Activated B cell treated with CpG ODN at 0.5 μM for 24 hours (primary cell): Measurements from ENCODE around the gene MRE11. TPM values are rescaled to one million over a fixed set of nuclear protein-coding genes. Genes with fewer than 3 reads are reported as not detected.
"Not testable (repeated sequence)": the region's sequence is repeated elsewhere in the genome, so short reads cannot be mapped to it uniquely, and the experiment has no call there.

Experiments used
- ATAC-seq: fragments of 200-7000 bp; cut with Tn5 transposase; one replicate; pipeline ENCODE4 v1.10.0; 2021; ENCODE audit warnings: low read depth, mild to moderate bottlenecking, moderate library complexity
- CTCF ChIA-PET: fragments of 350-600 bp; sonication (Branson Sonifier 250); formaldehyde crosslinking; loops from one replicate; lab custom pipeline; 2021; ENCODE audit warnings: antibody characterized with exemption; lab: Charles Lee
- POLR2A ChIA-PET: fragments of 350-600 bp; sonication (Branson Sonifier 250); formaldehyde crosslinking; loops from one replicate; lab custom pipeline; 2021; ENCODE audit warnings: antibody characterized with exemption; lab: Charles Lee
- DNase-seq: peaks from one replicate; pipeline ENCODE4 v3.0.0; 2022
- H3K27ac Mint-ChIP-seq: one replicate; pipeline ENCODE4 v1.8.0; 2020; ENCODE audit warnings: mixed read lengths
- H3K27me3 Mint-ChIP-seq: one replicate; pipeline ENCODE4 v1.8.0; 2021; ENCODE audit warnings: mixed read lengths
- H3K36me3 Mint-ChIP-seq: one replicate; pipeline ENCODE4 v1.8.0; 2021; ENCODE audit warnings: low read depth, mixed read lengths
- H3K4me1 Mint-ChIP-seq: one replicate; pipeline ENCODE4 v1.8.0; 2021; ENCODE audit warnings: mixed read lengths
- H3K4me3 Mint-ChIP-seq: one replicate; pipeline ENCODE4 v1.8.0; 2020; ENCODE audit warnings: mild to moderate bottlenecking, mixed read lengths
- H3K9me3 Mint-ChIP-seq: one replicate; pipeline ENCODE4 v1.8.0; 2020; ENCODE audit warnings: mixed read lengths
- CTCF ChIP-seq: fragments of 200-600 bp; IDR thresholded peaks from one replicate; pipeline ENCODE4 v1.8.0; 2022; ENCODE audit warnings: antibody characterized with exemption, mild to moderate bottlenecking
- intact Hi-C: fragments of 100-400 bp; cut with micrococcal nuclease; formaldehyde crosslinking; loops from one replicate; pipeline ENCODE4 v1.15.1; 2024
- total RNA-seq: library from RNA; stranded (reverse); gene quantifications from 2 replicates; pipeline ENCODE4 v1.2.3, GENCODE V29; 2022

Gene MRE11
- total RNA-seq, 1 donor from 2014 or later: 40.1 TPM

- H3K4me1 Mint-ChIP-seq: peaks cover 7% of the 10 kb centered on the region
- no peak overlapping the region for H3K27ac Mint-ChIP-seq
- H3K4me3 Mint-ChIP-seq: no peak overlapping the region
- intact Hi-C loops: no loop called here
- no peaks in the 10 kb centered on the region for H3K36me3 Mint-ChIP-seq
- TF ChIP-seq CTCF: no peak
- ChIA-PET CTCF (no interaction called here), POLR2A (no interaction called here)
- ATAC-seq (no peak), DNase-seq (no peak)
- peaks cover 48% of the 10 kb centered on the region for H3K27me3 Mint-ChIP-seq
- no peaks in the 10 kb centered on the region for H3K9me3 Mint-ChIP-seq
Measured at GRCh38 chr11:94400050-94400449, 93.6 kb downstream of the MRE11 start.

- TF ChIP-seq CTCF: no peak
- CTCF ChIA-PET: no interaction called here
- peaks cover 45% of the 10 kb centered on the region for H3K27me3 Mint-ChIP-seq
- H3K27ac Mint-ChIP-seq: no peak overlapping the region
- no peaks in the 10 kb centered on the region for H3K36me3 Mint-ChIP-seq
- no peak for ATAC-seq
- DNase-seq: no peak
- H3K9me3 Mint-ChIP-seq: no peaks in the 10 kb centered on the region
- POLR2A ChIA-PET: no interaction called here
- intact Hi-C loops: no loop called here
- no peak overlapping the region for H3K4me3 Mint-ChIP-seq
- peaks cover 7% of the 10 kb centered on the region for H3K4me1 Mint-ChIP-seq
Measured at GRCh38 chr11:94398101-94398500, 95.5 kb downstream of the MRE11 start.

GRCh38 chr11:94396282-94396681, 97.4 kb downstream of the MRE11 start:
- POLR2A ChIA-PET: no interaction called here
- peaks cover 32% of the 10 kb centered on the region for H3K27me3 Mint-ChIP-seq
- DNase-seq (no peak), ATAC-seq (no peak)
- peaks cover 3% of the 10 kb centered on the region for H3K9me3 Mint-ChIP-seq
- no peak overlapping the region for H3K4me3 Mint-ChIP-seq
- no peak overlapping the region for H3K27ac Mint-ChIP-seq
- no peak for TF ChIP-seq CTCF
- CTCF ChIA-PET: no interaction called here
- intact Hi-C loops: no loop called here
- H3K36me3 Mint-ChIP-seq: no peaks in the 10 kb centered on the region
- peaks cover 7% of the 10 kb centered on the region for H3K4me1 Mint-ChIP-seq

- H3K36me3 Mint-ChIP-seq, H3K4me3 Mint-ChIP-seq, H3K27me3 Mint-ChIP-seq, POLR2A ChIA-PET, intact Hi-C loops, ATAC-seq, CTCF ChIA-PET, DNase-seq, H3K4me1 Mint-ChIP-seq, H3K9me3 Mint-ChIP-seq, H3K27ac Mint-ChIP-seq: not testable (repeated sequence)
Measured at GRCh38 chr11:94391937-94392336, 101.7 kb downstream of the MRE11 start.

- Mint-ChIP-seq H3K4me1 (no peaks in the 10 kb centered on the region), H3K27ac (no peak overlapping the region), H3K36me3 (no peaks in the 10 kb centered on the region), H3K4me3 (no peak overlapping the region), H3K27me3 (peaks cover 7% of the 10 kb centered on the region), H3K9me3 (no peaks in the 10 kb centered on the region)
- no peak for TF ChIP-seq CTCF
- POLR2A ChIA-PET: no interaction called here
- no peak for ATAC-seq
- no peak for DNase-seq
- intact Hi-C loops: no loop called here
- CTCF ChIA-PET: no interaction called here
Measured at GRCh38 chr11:94379613-94380012, 114.0 kb downstream of the MRE11 start.

- Mint-ChIP-seq H3K36me3 (no peaks in the 10 kb centered on the region), H3K27ac (no peak overlapping the region), H3K4me3 (no peak overlapping the region), H3K27me3 (no peaks in the 10 kb centered on the region), H3K9me3 (peaks cover 3% of the 10 kb centered on the region), H3K4me1 (no peaks in the 10 kb centered on the region)
- ATAC-seq (no peak), DNase-seq (no peak)
- intact Hi-C loops: no loop called here
- POLR2A ChIA-PET: no interaction called here
- no peak for TF ChIP-seq CTCF
- CTCF ChIA-PET: no interaction called here
Measured at GRCh38 chr11:94376841-94377240, 116.8 kb downstream of the MRE11 start.

GRCh38 chr11:94370576-94370975, 123.1 kb downstream of the MRE11 start:
- H3K4me1 Mint-ChIP-seq, DNase-seq, H3K36me3 Mint-ChIP-seq, POLR2A ChIA-PET, H3K27ac Mint-ChIP-seq, ATAC-seq, H3K27me3 Mint-ChIP-seq, H3K4me3 Mint-ChIP-seq, intact Hi-C loops, H3K9me3 Mint-ChIP-seq: not testable (repeated sequence)
- CTCF ChIA-PET: interaction anchor here (0.6 kb wide), 1 partner anchor 199 kb away, joined by 3 read pairs; no protein-coding TSS in a partner anchor
